GM19452 (cell line): ENCODE data around the gene PDE8B.

ENCODE experiments used
- ATAC-seq: cut with Tn5 transposase; IDR thresholded peaks from one replicate; pipeline ENCODE4 v1.9.1; 2021; ENCODE audit not compliant: unreplicated experiment

Gene PDE8B

DNA sequence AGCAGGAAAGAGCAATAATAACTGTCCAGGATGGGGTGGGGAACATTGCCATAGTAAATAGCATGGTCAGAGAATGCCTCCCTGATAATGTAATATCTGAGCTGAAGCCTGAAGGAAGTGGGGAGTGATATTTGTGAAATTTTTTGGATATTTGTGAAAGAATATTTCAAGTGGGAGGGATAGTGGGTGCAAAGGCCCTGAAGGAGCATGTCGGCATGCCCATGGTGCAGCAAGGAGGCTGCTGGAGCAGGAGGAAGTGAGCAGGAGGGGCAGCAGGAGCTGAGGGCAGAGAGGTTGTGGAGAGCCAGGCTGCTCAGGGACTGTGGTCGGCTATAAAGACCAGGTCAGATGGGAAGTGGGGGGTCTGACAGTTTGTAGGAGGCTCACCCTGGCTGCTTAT lies 21.1 kb upstream of the PDE8B start:
- ATAC-seq, result no peak

DNA sequence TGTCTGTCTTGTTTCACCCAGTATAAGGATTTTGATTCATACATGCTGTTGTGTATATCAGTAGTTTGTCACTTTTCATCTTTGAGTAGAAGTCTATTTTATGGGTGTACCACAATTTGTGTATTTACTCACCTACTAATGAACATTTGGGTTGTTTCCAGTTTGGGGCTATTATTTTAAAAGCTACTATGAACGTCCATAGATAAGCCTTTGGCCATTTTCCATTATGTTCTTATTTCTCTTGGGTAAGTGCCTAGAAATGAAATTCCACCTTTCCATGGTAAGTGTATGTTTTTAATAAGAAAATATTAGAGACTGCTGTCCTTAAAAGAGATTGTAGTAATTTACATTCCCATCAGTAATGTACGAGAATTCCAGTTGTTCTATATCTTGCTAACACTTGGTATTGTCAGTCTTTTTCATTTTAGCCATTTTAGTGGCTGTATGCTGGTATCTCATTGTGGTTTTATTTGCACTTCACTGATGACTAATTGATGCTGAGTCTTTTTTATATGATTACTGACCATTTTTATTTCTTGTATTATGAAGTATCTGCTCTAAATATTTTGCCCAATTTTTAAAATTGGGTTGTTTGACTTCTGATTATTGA lies 17.9 kb upstream of the PDE8B start:
- ATAC-seq, result no peak

DNA sequence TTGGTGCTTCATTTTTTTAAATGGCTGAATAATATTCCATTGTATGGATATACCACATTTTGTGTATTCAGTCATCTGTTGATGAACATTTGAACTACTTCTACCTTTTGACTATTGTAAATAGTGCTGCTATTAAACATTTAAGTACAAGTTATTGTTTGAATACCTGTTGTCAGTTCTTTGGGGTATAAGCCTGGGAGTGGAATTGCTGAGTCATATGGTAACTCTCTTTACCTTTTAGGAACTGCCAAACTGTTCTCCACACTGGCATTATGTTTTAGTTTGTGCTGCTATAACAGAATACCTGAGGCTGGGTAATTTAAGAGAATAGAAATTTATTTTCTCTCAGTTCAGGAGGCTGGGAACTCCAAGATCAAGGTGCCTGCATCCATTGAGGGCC lies 15.7 kb upstream of the PDE8B start:
- no peak for ATAC-seq

DNA sequence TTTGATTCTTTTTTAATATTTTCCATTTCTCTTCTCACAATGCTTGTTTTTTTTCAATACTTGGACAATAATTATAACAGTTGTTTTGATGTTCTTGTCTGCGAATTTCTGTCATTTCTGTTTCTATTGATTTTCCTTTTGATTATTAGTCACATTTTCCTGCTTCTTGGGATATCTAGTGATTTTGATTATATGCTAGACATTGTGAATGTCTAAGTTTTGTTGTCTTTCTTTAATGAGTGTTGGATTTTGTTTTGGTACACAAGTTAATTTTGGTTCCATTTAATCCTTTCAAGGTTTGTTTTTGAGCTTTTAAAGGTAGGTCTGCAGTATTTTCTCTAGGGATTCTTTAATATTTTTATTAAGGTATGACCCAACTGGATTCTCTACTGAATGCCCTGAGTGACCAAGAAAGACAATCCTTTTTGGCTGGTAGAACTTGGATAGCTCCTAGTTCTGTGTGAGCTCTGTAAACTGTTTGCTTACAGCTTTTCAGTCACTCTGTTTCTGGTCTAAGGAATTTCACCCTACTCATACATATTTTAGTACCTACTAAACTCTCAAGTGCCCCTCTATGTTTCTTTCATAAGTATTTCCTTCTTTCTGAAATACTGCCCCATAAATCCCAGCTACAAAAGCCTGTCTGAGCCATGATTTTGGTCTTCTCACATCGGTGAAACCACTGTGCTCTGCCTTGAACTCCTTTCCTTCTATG lies 12.5 kb upstream of the PDE8B start:
- ATAC-seq, result no peak

DNA sequence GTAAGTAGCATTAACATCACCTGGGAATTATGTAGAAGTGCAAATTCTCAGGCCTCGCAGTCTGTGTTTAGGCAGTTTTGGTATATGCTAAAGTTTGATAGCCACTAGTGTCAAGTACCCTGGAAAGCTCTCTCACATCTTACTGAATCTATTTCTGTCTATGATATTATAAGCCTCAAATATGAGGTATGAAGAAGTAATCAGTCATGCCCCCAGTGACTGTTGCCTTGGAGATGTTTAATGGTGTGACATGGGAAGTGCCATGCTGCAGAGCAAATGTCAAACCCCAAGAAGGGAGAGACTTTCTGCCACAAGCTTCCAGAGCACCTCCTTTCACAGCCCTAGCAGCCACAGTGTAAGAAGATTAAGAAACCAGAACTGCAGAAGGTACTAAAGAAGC lies 9.8 kb upstream of the PDE8B start:
- no peak for ATAC-seq

DNA sequence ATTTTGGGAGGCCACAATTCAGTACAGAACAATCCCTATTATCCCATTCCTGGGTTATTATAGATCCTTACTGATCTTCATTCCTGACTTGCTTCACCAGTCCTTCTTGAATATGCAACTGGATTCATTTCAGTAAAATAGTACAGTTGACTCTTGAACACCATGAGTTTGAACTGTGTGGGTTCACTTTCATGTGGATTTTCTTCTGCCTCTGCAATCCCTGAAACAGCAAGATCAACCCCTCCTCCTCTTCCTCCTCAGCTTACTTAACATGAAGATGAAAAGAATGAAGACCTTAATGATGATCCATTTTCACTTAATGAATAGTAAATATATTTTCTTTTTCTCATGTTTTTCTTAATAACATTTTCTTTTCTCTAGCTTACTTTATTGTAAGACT lies 8.3 kb upstream of the PDE8B start:
- ATAC-seq, result no peak

DNA sequence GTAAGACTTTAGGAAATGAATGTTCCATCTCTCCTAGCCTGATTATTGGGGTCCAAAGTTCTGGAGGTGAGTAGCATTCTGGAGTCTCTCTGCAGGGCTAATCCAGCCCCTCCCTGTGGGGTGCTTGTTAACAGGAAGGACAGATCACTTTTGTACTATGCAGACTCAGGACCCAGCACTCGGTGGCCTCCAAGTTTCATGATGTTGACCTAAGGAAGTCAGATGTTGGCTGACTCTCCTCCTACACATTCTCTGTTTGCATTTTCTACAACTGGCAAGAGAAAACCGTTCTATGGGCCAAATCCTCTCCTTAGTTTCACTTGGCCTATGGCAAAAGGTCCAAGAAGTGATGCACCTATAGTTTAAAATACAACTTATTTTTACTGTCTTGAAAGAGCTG lies 5.5 kb upstream of the PDE8B start:
- no peak for ATAC-seq

DNA sequence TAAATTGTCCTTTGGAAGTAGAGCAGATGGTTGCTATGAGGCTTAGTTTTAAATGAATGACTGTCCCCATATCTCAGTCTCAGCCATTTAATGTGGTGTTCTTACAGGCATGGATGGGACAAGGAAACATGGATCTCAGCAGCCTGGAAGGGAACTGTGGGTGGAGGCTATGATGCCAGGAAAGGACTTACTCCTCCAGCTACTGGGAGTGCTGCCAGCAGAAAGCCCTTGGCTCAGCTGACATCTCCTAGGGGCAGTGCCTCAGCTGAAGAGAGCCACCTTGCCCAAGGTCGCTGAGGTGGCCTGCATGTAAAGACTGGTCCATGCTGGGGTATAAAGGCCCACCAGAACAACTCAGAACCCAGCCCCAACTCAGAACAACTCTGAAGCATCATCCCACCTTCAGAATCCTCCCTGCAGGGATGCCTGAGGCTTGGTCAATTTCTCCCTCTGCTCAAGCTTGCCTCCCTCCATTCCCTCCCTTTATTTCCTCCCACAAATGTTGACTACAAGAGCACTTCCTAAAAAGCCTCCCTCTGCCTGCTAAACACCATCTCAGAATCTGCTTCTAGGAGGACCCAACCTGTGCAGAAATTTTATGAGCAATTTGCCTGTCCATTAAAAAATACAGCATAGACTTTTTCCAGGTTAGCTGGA lies 1.8 kb upstream of the PDE8B start:
- no peak for ATAC-seq

- no peak for ATAC-seq
Observed at GRCh38 chr5:77209495-77210090, 887 bp upstream of the PDE8B start.

DNA sequence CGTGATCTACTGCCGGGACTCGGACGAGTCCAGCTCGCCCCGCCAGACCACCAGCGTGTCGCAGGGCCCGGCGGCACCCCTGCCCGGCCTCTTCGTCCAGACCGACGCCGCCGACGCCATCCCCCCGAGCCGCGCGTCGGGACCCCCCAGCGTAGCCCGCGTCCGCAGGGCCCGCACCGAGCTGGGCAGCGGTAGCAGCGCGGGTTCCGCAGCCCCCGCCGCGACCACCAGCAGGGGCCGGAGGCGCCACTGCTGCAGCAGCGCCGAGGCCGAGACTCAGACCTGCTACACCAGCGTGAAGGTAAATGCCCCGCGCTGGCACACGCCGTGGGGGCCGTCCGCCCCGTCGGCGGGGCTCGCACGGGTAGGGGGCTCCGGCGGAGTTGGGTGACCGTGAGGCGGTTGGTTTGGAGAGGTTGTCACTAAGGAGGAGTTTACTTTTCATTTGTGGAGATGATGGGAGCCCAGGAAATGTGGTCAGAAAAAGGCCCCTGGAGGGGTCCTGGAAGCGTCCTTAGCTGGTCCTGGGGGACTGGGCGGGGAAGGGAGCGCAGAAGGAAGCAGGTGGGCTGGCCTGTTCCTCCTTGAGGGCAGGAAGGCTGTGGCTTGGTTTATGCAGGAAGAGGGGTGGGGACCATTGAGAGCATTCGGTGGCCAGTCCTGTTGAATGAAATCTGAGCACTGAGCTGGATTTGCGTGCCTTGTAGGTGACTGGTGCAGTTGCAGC lies 647 bp downstream of the PDE8B start:
- ATAC-seq, result no peak

DNA sequence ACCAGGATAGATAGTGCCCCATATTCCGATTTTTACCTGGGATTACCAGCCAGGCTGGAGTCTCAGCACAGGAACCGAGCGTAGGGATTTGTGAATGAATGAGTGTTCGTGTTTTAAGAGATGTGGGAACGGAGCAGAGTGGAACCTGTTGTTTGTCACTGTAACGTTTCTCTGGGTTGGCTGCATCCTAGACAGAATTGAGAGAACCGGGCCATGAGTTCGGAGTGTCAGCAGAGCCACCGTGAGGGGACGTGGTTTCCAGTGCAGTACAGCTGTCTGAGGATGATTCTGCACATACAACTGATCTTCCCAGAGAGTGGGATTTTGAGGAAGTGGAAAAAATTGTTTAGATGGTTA lies 1.2 kb downstream of the PDE8B start:
- no peak for ATAC-seq

- ATAC-seq, result no peak
Observed at GRCh38 chr5:77213601-77214000, 3.1 kb downstream of the PDE8B start.

DNA sequence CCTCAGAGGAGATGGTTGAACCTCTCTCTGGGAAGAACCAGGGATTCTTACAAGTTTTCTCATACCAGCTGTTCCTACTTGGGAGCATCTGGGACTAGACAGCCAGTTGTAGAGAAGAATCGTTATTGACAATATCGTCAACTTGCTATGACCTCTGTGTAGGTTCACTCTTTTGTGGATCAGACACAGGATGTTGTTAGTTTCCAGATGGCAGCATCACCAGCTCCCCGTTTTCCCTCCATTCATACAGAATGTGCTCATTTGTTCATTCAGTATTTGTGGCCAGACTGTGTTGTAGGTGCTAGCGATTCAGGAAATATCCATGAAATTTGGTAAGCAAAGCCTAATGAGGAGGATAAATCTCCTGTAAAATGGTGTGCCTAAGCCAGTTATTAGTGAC lies 3.7 kb downstream of the PDE8B start:
- no peak for ATAC-seq

GRCh38 chr5:77218263-77218662 lies 7.8 kb downstream of the PDE8B start:
- ATAC-seq, result no peak

DNA sequence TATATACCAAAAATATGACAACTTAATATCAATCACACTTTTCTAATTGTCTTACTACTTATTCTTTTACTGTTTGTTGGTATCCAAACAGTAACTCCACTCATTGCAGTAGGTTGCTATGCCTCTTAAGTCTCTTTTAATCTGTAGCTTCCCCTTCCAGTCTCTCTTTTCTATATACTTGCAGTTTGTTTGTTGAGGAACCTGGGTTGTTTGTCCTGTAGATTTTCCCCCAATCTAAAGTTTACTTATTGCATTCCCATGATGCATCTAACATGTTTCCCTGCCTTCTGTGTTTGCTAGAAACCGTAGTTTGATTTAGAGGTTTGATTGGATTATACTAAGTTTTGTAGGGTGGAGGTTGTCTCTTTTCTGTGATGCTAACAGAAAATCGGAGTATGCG lies 10.6 kb downstream of the PDE8B start:
- no peak for ATAC-seq

- ATAC-seq, result no peak
Observed at GRCh38 chr5:77222722-77223121, 12.2 kb downstream of the PDE8B start.

- no peak for ATAC-seq
Observed at GRCh38 chr5:77223653-77224052, 13.2 kb downstream of the PDE8B start.

DNA sequence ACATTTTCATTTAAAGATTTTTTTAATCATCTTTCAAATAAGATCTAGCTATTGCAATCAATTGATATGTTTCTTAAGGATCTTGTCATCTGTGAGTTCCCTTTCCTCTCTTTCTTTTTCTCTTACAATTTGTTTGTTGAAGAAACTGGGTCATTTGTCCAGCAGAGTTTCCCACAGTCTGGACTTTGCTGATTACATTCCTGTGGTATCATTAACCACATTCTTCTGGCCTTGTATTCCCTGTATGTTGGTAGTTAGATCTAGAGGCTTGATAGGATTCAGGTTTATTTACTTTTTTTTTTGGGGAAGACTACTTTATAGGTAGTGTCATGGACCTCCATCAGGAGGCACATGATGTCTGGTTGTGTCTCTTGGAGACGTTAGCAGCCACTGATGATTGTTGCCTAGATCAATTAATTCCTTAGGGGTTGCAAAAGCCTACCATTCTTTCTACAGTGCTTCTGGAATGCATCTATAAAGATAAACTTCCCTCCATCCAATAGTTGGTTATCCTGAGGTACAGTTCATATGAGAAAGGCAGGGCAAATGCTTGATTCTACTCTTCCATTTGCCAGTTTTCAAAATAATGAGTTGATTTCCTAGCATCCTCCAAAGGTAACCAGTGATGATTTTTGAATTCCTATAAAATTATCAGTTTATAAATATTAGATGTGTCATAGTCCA lies 14.3 kb downstream of the PDE8B start:
- no peak for ATAC-seq

- ATAC-seq, result no peak
Observed at GRCh38 chr5:77225531-77225930, 15.1 kb downstream of the PDE8B start.

- ATAC-seq, result no peak
Observed at GRCh38 chr5:77229887-77230286, 19.4 kb downstream of the PDE8B start.
